ENCODE results near the gene VEZT.

- no peak for TF ChIP-seq EZH2 (IDR thresholded peaks at IDR 0.05; ENCODE audit: borderline replicate concordance, low read length)
- TF ChIP-seq CTCF (conservative IDR thresholded peaks at IDR 0.05 in 1 of 2, IDR thresholded peaks at IDR 0.05 in 1 of 2; ENCODE audit: extremely low read depth in 1 of 2, insufficient read depth in 1 of 2, low read depth in 1 of 2, low read length in 2 of 2) = no peak
Observed at GRCh38 chr12:95206916-95207315, 10.7 kb upstream of the VEZT start.
